GM23338 (cell line): Measurements from ENCODE around the gene RAB9A. TPM values are rescaled to one million over a fixed set of nuclear protein-coding genes. Genes with fewer than 3 reads are reported as not detected.

ENCODE experiments used
- ATAC-seq: fragments of 200-7000 bp; cut with Tn5 transposase; 3 replicates; pipeline ENCODE4 v1.9.1; 2020
- DNase-seq: peaks from one replicate; pipeline ENCODE4 v3.0.0-alpha.2; 2015; ENCODE audit warnings: low spot score
- H2AFZ ChIP-seq: fragments of 200-600 bp; sonication (generic); 2 replicates; pipeline ENCODE4 v1.8.0; 2016; ENCODE audit warnings: antibody characterized with exemption, mild to moderate bottlenecking, moderate library complexity
- H3F3A ChIP-seq: fragments of 200-600 bp; sonication (generic); replicated peaks from 2 replicates; pipeline ENCODE4 v1.8.0; 2017; ENCODE audit warnings: antibody characterized with exemption, mixed run types, low read depth
- H3K27ac ChIP-seq: fragments of 200-600 bp; sonication (generic); 2 replicates; pipeline ENCODE4 v1.6.1; 2016; ENCODE audit warnings: low read depth
- H3K27me3 ChIP-seq: fragments of 200-600 bp; sonication (generic); 2 replicates; pipeline ENCODE4 v1.8.0; 2016; ENCODE audit warnings: mild to moderate bottlenecking, mixed run types, moderate library complexity; ENCODE audit not compliant: insufficient read depth
- H3K36me3 ChIP-seq: fragments of 200-600 bp; sonication (generic); 2 replicates; pipeline ENCODE4 v1.8.0; 2016; ENCODE audit warnings: mild to moderate bottlenecking; ENCODE audit not compliant: insufficient read depth
- H3K4me1 ChIP-seq: fragments of 200-600 bp; sonication (generic); 2 replicates; pipeline ENCODE4 v1.8.0; 2016; ENCODE audit warnings: mild to moderate bottlenecking, moderate library complexity; ENCODE audit not compliant: insufficient read depth
- H3K4me2 ChIP-seq: fragments of 200-600 bp; sonication (generic); 2 replicates; pipeline ENCODE4 v1.7.1; 2017; ENCODE audit warnings: mixed run types
- H3K4me3 ChIP-seq: fragments of 200-600 bp; sonication (generic); 2 replicates; pipeline ENCODE4 v1.6.1; 2016; ENCODE audit warnings: mixed run types
- H3K79me2 ChIP-seq: fragments of 200-600 bp; sonication (generic); replicated peaks from 2 replicates; pipeline ENCODE4 v1.8.0; 2017; ENCODE audit warnings: mild to moderate bottlenecking; ENCODE audit not compliant: insufficient read depth
- H3K9me2 ChIP-seq: fragments of 200-600 bp; sonication (generic); 2 replicates; pipeline ENCODE4 v1.8.0; 2017; ENCODE audit not compliant: insufficient read depth
- H4K20me1 ChIP-seq: fragments of 200-600 bp; sonication (generic); replicated peaks from 2 replicates; pipeline ENCODE4 v1.8.0; 2017; ENCODE audit warnings: mild to moderate bottlenecking; ENCODE audit not compliant: insufficient read depth
- H3K27ac Mint-ChIP-seq: 2 replicates; pipeline ENCODE4 v1.8.0; 2020; ENCODE audit warnings: inconsistent platforms, mild to moderate bottlenecking, moderate library complexity, mixed read lengths
- H3K27me3 Mint-ChIP-seq: 3 replicates; pipeline ENCODE4 v1.8.0; 2022; ENCODE audit warnings: low read depth, mild to moderate bottlenecking, moderate library complexity, mixed read lengths, inconsistent platforms; ENCODE audit not compliant: insufficient read depth, poor library complexity
- H3K36me3 Mint-ChIP-seq: 3 replicates; pipeline ENCODE4 v1.8.0; 2021; ENCODE audit warnings: low read depth, mild to moderate bottlenecking, inconsistent platforms, moderate library complexity, mixed read lengths
- H3K4me1 Mint-ChIP-seq: 3 replicates; pipeline ENCODE4 v1.8.0; 2020; ENCODE audit warnings: mild to moderate bottlenecking, inconsistent platforms, mixed read lengths
- H3K4me3 Mint-ChIP-seq: 3 replicates; pipeline ENCODE4 v1.8.0; 2021; ENCODE audit warnings: moderate library complexity, mild to moderate bottlenecking, inconsistent platforms, mixed read lengths
- H3K9me3 Mint-ChIP-seq: 3 replicates; pipeline ENCODE4 v1.8.0; 2020; ENCODE audit warnings: moderate library complexity, mild to moderate bottlenecking, inconsistent platforms, mixed read lengths
- CREB1 ChIP-seq: fragments of 250-450 bp; sonication (Bioruptor Pico); IDR thresholded peaks from 2 replicates; pipeline ENCODE4 v1.5.0; 2020; ENCODE audit warnings: low read depth, mild to moderate bottlenecking, moderate library complexity
- EZH2phosphoT487 ChIP-seq: fragments of 200-600 bp; sonication (generic); IDR thresholded peaks from one replicate; pipeline ENCODE4 v1.8.1; 2018; ENCODE audit warnings: antibody characterized with exemption; ENCODE audit not compliant: unreplicated experiment
- JUNB ChIP-seq: IDR thresholded peaks from one replicate; pipeline ENCODE4 v1.6.1; 2016; ENCODE audit warnings: antibody characterized with exemption; ENCODE audit not compliant: unreplicated experiment
- POLR2AphosphoS5 ChIP-seq: IDR thresholded peaks from 2 replicates; pipeline ENCODE4 v1.6.1; 2016; ENCODE audit warnings: antibody characterized with exemption, low read depth
- STAT1 ChIP-seq: IDR thresholded peaks from one replicate; pipeline ENCODE4 v1.6.1; 2016; ENCODE audit warnings: antibody characterized with exemption; ENCODE audit not compliant: unreplicated experiment
- polyA plus RNA-seq: library from polyadenylated mRNA; unstranded; fragments of >200 nt; fragmentation: Nextera tagmentation; extraction: Ambion mirVana; gene quantifications from 2 replicates; pipeline ENCODE4 v1.2.1, GENCODE V29; 2016
- total RNA-seq: library from RNA; depleted of rRNA; stranded (reverse); fragments of >200 nt; shearing (Covaris generic); gene quantifications from 2 replicates; pipeline ENCODE4 v1.2.3, GENCODE V29; 2014
- TF ChIP-seq, protein P1 (sequence below): IDR thresholded peaks from one replicate; pipeline ENCODE4 v1.6.1; 2018; ENCODE audit warnings: antibody characterized with exemption; ENCODE audit not compliant: unreplicated experiment

RAB9A gene
- total and polyA plus RNA-seq, 2 experiments from 2014 or later = 43.3 to 45.1 TPM

DNA sequence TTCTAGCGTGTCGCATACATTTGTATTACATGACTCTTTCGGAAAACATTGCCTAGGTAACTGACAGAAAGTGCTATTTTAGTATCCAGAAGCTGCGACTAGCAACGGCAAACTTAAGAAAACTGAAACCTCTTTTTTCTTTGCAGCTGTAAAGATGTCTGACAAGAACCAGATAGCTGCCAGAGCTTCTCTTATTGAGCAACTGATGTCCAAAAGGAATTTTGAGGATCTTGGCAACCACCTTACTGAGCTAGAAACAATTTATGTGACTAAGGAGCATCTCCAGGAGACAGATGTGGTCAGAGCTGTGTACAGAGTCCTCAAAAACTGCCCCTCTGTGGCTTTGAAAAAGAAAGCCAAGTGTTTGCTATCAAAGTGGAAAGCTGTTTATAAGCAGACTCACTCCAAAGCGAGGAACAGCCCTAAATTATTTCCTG lies 26.6 kb upstream of the RAB9A start:
- ATAC-seq (no peak), DNase-seq (no peak)
- Histone ChIP-seq H2AFZ (no peak overlapping the region), H3F3A (no peaks in the 10 kb centered on the region), H3K4me1 (0 out of 2 replicates have a peak, but pooled peaks cover 5% of the 10 kb centered on the region), H3K4me3 (no peak overlapping the region), H3K79me2 (no peaks in the 10 kb centered on the region), H4K20me1 (no peaks in the 10 kb centered on the region), H3K36me3 (no peaks in the 10 kb centered on the region), H3K27ac (no peak overlapping the region), H3K27me3 (no peaks in the 10 kb centered on the region), H3K9me2 (no peaks in the 10 kb centered on the region), H3K4me2 (no peak overlapping the region)
- Mint-ChIP-seq H3K9me3 (no peaks in the 10 kb centered on the region), H3K27ac (no peak overlapping the region), H3K4me1 (peaks cover 8% of the 10 kb centered on the region; the same call in 2 of the 3 replicates), H3K36me3 (peaks cover 23% of the 10 kb centered on the region; the same call in 2 of the 3 replicates), H3K4me3 (no peak overlapping the region), H3K27me3 (no peaks in the 10 kb centered on the region)
- no peak for TF ChIP-seq JUNB

DNA sequence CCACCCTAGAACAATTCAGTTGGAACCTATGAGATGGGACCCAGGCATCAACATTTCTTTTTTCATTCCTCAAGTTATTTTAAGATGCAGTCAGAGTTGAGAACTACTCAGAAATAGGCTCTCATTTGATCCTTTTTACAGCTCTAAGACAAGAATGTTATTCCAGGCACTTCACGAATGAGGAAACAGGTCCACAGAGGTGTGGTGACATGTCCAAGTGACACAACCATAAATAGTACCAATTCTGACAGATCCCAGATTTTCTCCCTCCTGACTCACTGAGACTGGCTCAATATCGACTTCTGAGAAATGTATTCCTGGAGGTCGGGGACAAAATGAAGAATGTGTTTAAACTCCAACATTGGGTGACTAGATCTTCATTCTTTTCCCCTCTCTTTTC lies 24.9 kb upstream of the RAB9A start:
- Histone ChIP-seq H3K79me2 (no peaks in the 10 kb centered on the region), H3F3A (no peaks in the 10 kb centered on the region), H3K9me2 (no peaks in the 10 kb centered on the region), H3K4me3 (no peak overlapping the region), H3K4me1 (0 out of 2 replicates have a peak, but pooled peaks cover 3% of the 10 kb centered on the region), H3K27me3 (no peaks in the 10 kb centered on the region), H4K20me1 (no peaks in the 10 kb centered on the region), H3K27ac (no peak overlapping the region), H3K4me2 (no peak overlapping the region), H3K36me3 (no peaks in the 10 kb centered on the region), H2AFZ (no peak overlapping the region)
- no peak for DNase-seq
- peaks cover 23% of the 10 kb centered on the region; the same call in 2 of the 3 replicates for H3K36me3 Mint-ChIP-seq
- no peaks in the 10 kb centered on the region for H3K27me3 Mint-ChIP-seq
- H3K4me3 Mint-ChIP-seq = no peak overlapping the region
- H3K9me3 Mint-ChIP-seq = no peaks in the 10 kb centered on the region
- ATAC-seq = no peak
- TF ChIP-seq POLR2AphosphoS5 (no peak), EZH2phosphoT487 (no peak), CREB1 (CRISPR knock-in tag) (no peak)
- TF ChIP-seq, protein P1, sequence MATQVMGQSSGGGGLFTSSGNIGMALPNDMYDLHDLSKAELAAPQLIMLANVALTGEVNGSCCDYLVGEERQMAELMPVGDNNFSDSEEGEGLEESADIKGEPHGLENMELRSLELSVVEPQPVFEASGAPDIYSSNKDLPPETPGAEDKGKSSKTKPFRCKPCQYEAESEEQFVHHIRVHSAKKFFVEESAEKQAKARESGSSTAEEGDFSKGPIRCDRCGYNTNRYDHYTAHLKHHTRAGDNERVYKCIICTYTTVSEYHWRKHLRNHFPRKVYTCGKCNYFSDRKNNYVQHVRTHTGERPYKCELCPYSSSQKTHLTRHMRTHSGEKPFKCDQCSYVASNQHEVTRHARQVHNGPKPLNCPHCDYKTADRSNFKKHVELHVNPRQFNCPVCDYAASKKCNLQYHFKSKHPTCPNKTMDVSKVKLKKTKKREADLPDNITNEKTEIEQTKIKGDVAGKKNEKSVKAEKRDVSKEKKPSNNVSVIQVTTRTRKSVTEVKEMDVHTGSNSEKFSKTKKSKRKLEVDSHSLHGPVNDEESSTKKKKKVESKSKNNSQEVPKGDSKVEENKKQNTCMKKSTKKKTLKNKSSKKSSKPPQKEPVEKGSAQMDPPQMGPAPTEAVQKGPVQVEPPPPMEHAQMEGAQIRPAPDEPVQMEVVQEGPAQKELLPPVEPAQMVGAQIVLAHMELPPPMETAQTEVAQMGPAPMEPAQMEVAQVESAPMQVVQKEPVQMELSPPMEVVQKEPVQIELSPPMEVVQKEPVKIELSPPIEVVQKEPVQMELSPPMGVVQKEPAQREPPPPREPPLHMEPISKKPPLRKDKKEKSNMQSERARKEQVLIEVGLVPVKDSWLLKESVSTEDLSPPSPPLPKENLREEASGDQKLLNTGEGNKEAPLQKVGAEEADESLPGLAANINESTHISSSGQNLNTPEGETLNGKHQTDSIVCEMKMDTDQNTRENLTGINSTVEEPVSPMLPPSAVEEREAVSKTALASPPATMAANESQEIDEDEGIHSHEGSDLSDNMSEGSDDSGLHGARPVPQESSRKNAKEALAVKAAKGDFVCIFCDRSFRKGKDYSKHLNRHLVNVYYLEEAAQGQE = no peak
- peaks cover 2% of the 10 kb centered on the region; the same call in 2 of the 3 replicates for H3K4me1 Mint-ChIP-seq
- H3K27ac Mint-ChIP-seq = no peak overlapping the region

DNA sequence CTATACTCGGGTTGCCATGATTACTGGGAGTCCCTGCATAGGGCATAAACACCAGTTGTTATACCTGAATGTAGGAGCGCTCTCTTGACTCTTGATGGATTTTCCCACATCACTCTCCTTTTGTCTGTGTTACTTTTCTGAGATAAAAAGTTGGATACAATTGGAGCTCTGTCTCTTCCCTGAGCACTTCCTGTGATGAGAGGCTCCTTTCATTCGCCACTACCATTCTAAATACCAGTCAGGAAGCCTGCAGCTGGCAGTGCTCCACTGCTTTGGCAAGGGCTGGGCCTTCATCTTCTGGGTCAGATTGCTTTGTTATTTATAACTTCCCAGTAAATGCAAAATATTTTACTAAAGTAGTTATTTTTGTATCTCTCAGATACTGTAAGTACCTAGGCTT lies 22.1 kb upstream of the RAB9A start:
- no peaks in the 10 kb centered on the region for H4K20me1 ChIP-seq
- Mint-ChIP-seq H3K27ac (no peak overlapping the region), H3K9me3 (no peaks in the 10 kb centered on the region), H3K36me3 (peaks cover 16% of the 10 kb centered on the region; the same call in 2 of the 3 replicates), H3K4me1 (no peaks in the 10 kb centered on the region), H3K27me3 (no peaks in the 10 kb centered on the region), H3K4me3 (no peak overlapping the region)
- ATAC-seq (no peak), DNase-seq (no peak)
- no peaks in the 10 kb centered on the region for H3K27me3 ChIP-seq
- no peaks in the 10 kb centered on the region for H3K36me3 ChIP-seq
- no peaks in the 10 kb centered on the region for H3K79me2 ChIP-seq
- H2AFZ ChIP-seq = no peak overlapping the region
- no peaks in the 10 kb centered on the region for H3F3A ChIP-seq
- H3K9me2 ChIP-seq = no peaks in the 10 kb centered on the region
- H3K4me3 ChIP-seq = no peak overlapping the region
- H3K27ac ChIP-seq = no peak overlapping the region
- no peak overlapping the region for H3K4me2 ChIP-seq
- no peaks in the 10 kb centered on the region for H3K4me1 ChIP-seq
- TF ChIP-seq POLR2AphosphoS5 (no peak), CREB1 (CRISPR knock-in tag) (no peak), STAT1 (no peak)
- TF ChIP-seq, protein P1 = no peak
